K562 (cell line): Measurements from ENCODE around the gene GJC2. TPM values are rescaled to one million over a fixed set of nuclear protein-coding genes. Genes with fewer than 3 reads are reported as not detected.

Source experiments
- ATF4 ChIP-seq: fragments of 450-650 bp; formaldehyde crosslinking; IDR thresholded peaks from 2 replicates; pipeline ENCODE4 v1.4.0; 2022; ENCODE audit warnings: mild to moderate bottlenecking, moderate library complexity
- CHD1 ChIP-seq: fragments of 200-600 bp; sonication (generic); IDR thresholded peaks from one replicate; pipeline ENCODE4 v1.6.1; 2012; ENCODE audit warnings: mild to moderate bottlenecking, moderate library complexity, low read length, inconsistent platforms
- FIP1L1 ChIP-seq: fragments of 200-400 bp; formaldehyde crosslinking; IDR thresholded peaks from 2 replicates; pipeline ENCODE4 v1.6.1; 2018; ENCODE audit warnings: mild to moderate bottlenecking, low read depth, low read length; ENCODE audit not compliant: poor library complexity, severe bottlenecking
- FOXA1 ChIP-seq: fragments of 450-650 bp; IDR thresholded peaks from 2 replicates; pipeline ENCODE4 v1.6.1; 2016; ENCODE audit warnings: mild to moderate bottlenecking, borderline replicate concordance
- MTF1 ChIP-seq: fragments of 250-450 bp; sonication (Bioruptor Pico); IDR thresholded peaks from 2 replicates; pipeline ENCODE4 v1.9.0; 2021; ENCODE audit warnings: moderate library complexity, mild to moderate bottlenecking, inconsistent platforms, borderline replicate concordance
- NR2F6 ChIP-seq: fragments of 450-650 bp; formaldehyde crosslinking; IDR thresholded peaks from 2 replicates; pipeline ENCODE4 v1.4.0; 2020; ENCODE audit warnings: mild to moderate bottlenecking
- PHB ChIP-seq: fragments of 250-450 bp; sonication (Bioruptor Pico); IDR thresholded peaks from 2 replicates; pipeline ENCODE4 v1.5.0; 2021
- PURB ChIP-seq: sonication (generic); formaldehyde crosslinking; IDR thresholded peaks from 2 replicates; pipeline ENCODE4 v1.9.0; 2021; ENCODE audit warnings: low read depth, mild to moderate bottlenecking, missing genetic modification reagents
- SMAD4 ChIP-seq: fragments of 250-450 bp; sonication (Bioruptor Pico); conservative IDR thresholded peaks from 2 replicates; pipeline ENCODE4 v1.8.0; 2021; ENCODE audit warnings: inconsistent platforms, mild to moderate bottlenecking, moderate library complexity
- TFAP4 ChIP-seq: sonication (generic); formaldehyde crosslinking; IDR thresholded peaks from 2 replicates; pipeline ENCODE4 v1.8.0; 2022; ENCODE audit warnings: missing genetic modification reagents, mild to moderate bottlenecking, moderate library complexity, borderline replicate concordance
- ZBTB40 ChIP-seq, 2 experiments: fragments of 450-650 bp in 1 of 2; sonication (generic) in 1 of 2; formaldehyde crosslinking in 1 of 2; IDR thresholded peaks; 2 replicates each; pipeline versions ENCODE4 v1.7.1 to v1.9.0; 2016 to 2022; ENCODE audit warnings: inconsistent platforms in 1 of 2, mild to moderate bottlenecking in 1 of 2, missing genetic modification reagents in 1 of 2
- ZNF274 ChIP-seq: IDR thresholded peaks from 2 replicates; pipeline ENCODE4 v1.6.1; 2011; ENCODE audit warnings: low read depth, mild to moderate bottlenecking, low read length, moderate library complexity, borderline replicate concordance
- ZNF449 ChIP-seq: fragments of 250-450 bp; sonication (Bioruptor Pico); IDR thresholded peaks from 2 replicates; pipeline ENCODE4 v1.8.0; 2022; ENCODE audit warnings: moderate library complexity, mild to moderate bottlenecking, inconsistent platforms
- ZNF77 ChIP-seq: fragments of 250-450 bp; sonication (Bioruptor Pico); IDR thresholded peaks from 2 replicates; pipeline ENCODE4 v1.5.0; 2020
- polyA plus RNA-seq, 8 experiments: library from polyadenylated mRNA; depleted of rRNA in 4 of 8; stranded (reverse) in 5 of 8; unstranded in 3 of 8; fragments of >200 nt; fragmentation: Nextera tagmentation in 2 of 8; fragmentation: Illumina TruSeq in 1 of 8; extraction: Ambion mirVana in 2 of 8; extraction: Trizol in 1 of 8; gene quantifications; 2 replicates each; pipeline versions ENCODE4 v1.2.1 to v1.2.3, GENCODE V29; 2011 to 2014; ENCODE audit warnings: inconsistent platforms in 1 of 8, missing spikeins in 1 of 8
- total RNA-seq, 7 experiments: library from RNA; depleted of rRNA in 6 of 7; stranded (reverse); fragments of >200 nt in 6 of 7; fragmentation: Illumina TruSeq in 2 of 7; extraction: Trizol in 2 of 7; gene quantifications; 2 replicates each; pipeline versions ENCODE4 v1.2.1 to v1.2.3, GENCODE V29; 2011 to 2021; ENCODE audit warnings: low replicate concordance in 1 of 7

Gene GJC2
- total and polyA plus RNA-seq, 9 of the 15 experiments (the other 6 are each of a cell fraction or from before 2014, with no cell fraction given): 0.03 to 0.62 (median 0.11) TPM; not detected in 2

GRCh38 chr1:228141226-228142044 lies 8.3 kb upstream of the GJC2 start (continued):
- TF ChIP-seq ZBTB40 (IDR thresholded peaks at IDR 0.05) (no peak), ZBTB40 (CRISPR knock-in tag; IDR thresholded peaks at IDR 0.05) (no peak), ATF4 (CRISPR knock-in tag) (no peak), ZNF449 (CRISPR knock-in tag) (no peak), CHD1 (peak; percentile 65), FIP1L1 (no peak), NR2F6 (CRISPR knock-in tag) (no peak), ZNF77 (no peak), PURB (CRISPR knock-in tag) (no peak), PHB (CRISPR knock-in tag) (no peak), SMAD4 (CRISPR knock-in tag) (no peak), ZNF274 (no peak), TFAP4 (CRISPR knock-in tag) (peak; percentile 50; the same call in 1 of the 2 replicates), FOXA1 (no peak), MTF1 (no peak)
